ENCODE data around the gene CAPN7. TPM values are rescaled to one million over a fixed set of nuclear protein-coding genes. Genes with fewer than 3 reads are reported as not detected.

The CAPN7 gene
- total RNA-seq, 1 experiment from 2014 or later: 40.3 TPM

GRCh38 chr3:15243822-15244482 lies 37.9 kb downstream of the CAPN7 start:
- CTCF ChIA-PET: no interaction called here
- no peaks in the 10 kb centered on the region for H3K9me3 Mint-ChIP-seq (ENCODE audit: unreplicated experiment)
- H3K36me3 Mint-ChIP-seq (ENCODE audit: insufficient read depth, unreplicated experiment): peaks cover 65% of the 10 kb centered on the region
- DNase-seq: no peak
- no TSS peak for BruUV-seq (replicated peaks)
- no peak overlapping the region for H3K4me3 ChIP-seq (ENCODE audit: low read depth, low read length)
- H3K9me3 ChIP-seq: no peaks in the 10 kb centered on the region
- H3K4me3 Mint-ChIP-seq (ENCODE audit: unreplicated experiment): no peak overlapping the region
- no peaks in the 10 kb centered on the region; the same call in 1 of the 2 replicates for H3K36me3 ChIP-seq (ENCODE audit: control insufficient read depth, insufficient read depth, low read length)
- H3K4me1 ChIP-seq: peaks cover 5% of the 10 kb centered on the region
- POLR2A ChIA-PET: no interaction called here
- no peak overlapping the region for H3K27ac Mint-ChIP-seq (ENCODE audit: unreplicated experiment)
- peaks cover 25% of the 10 kb centered on the region for H3K4me1 Mint-ChIP-seq (ENCODE audit: low read depth, unreplicated experiment)
- H3K27me3 Mint-ChIP-seq (ENCODE audit: insufficient read depth, unreplicated experiment): no peaks in the 10 kb centered on the region
- no peak for TF ChIP-seq CTCF (IDR thresholded peaks at IDR 0.05; ENCODE audit: insufficient read depth in 1 of 2, low read depth in 1 of 2, low read length in 1 of 2, severe bottlenecking in 1 of 2, unreplicated experiment in 1 of 2)
- intact Hi-C loops (cut with micrococcal nuclease; ENCODE audit: unreplicated experiment): loop anchor here (10.0 kb wide), 1 partner anchor 139 kb away; no protein-coding TSS in a partner anchor
- no peaks in the 10 kb centered on the region for H3K27me3 ChIP-seq (replicated peaks; ENCODE audit: control insufficient read depth, insufficient read depth, low read length)

- Histone ChIP-seq H3K9me3 (no peaks in the 10 kb centered on the region), H3K4me3 (ENCODE audit: low read depth, low read length) (no peak overlapping the region), H3K36me3 (ENCODE audit: control insufficient read depth, insufficient read depth, low read length) (no peaks in the 10 kb centered on the region; the same call in none of the 2 replicates), H3K27me3 (replicated peaks; ENCODE audit: control insufficient read depth, insufficient read depth, low read length) (no peaks in the 10 kb centered on the region), H3K4me1 (peaks cover 5% of the 10 kb centered on the region)
- no peak for TF ChIP-seq CTCF (IDR thresholded peaks at IDR 0.05; ENCODE audit: insufficient read depth in 1 of 2, low read depth in 1 of 2, low read length in 1 of 2, severe bottlenecking in 1 of 2, unreplicated experiment in 1 of 2)
- Mint-ChIP-seq H3K36me3 (ENCODE audit: insufficient read depth, unreplicated experiment) (peaks cover 70% of the 10 kb centered on the region), H3K27ac (ENCODE audit: unreplicated experiment) (no peak overlapping the region), H3K27me3 (ENCODE audit: insufficient read depth, unreplicated experiment) (no peaks in the 10 kb centered on the region), H3K9me3 (ENCODE audit: unreplicated experiment) (no peaks in the 10 kb centered on the region), H3K4me1 (ENCODE audit: low read depth, unreplicated experiment) (peaks cover 25% of the 10 kb centered on the region), H3K4me3 (ENCODE audit: unreplicated experiment) (no peak overlapping the region)
- intact Hi-C loops (cut with micrococcal nuclease; ENCODE audit: unreplicated experiment): loop anchor here (10.0 kb wide), 1 partner anchor 141 kb away; no protein-coding TSS in a partner anchor
- CTCF ChIA-PET: interaction anchor here (0.5 kb wide), 1 partner anchor 72 kb away, joined by 7 read pairs; no protein-coding TSS in a partner anchor
- BruUV-seq (replicated peaks): no TSS peak
- POLR2A ChIA-PET: interaction anchor here (0.6 kb wide), 1 partner anchor 40 kb away, joined by 3 read pairs; the partner anchor contains the start of gene CAPN7
- DNase-seq: no peak
These were observed 40.1 kb downstream of the CAPN7 start for GRCh38 chr3:15246186-15246585.

GRCh38 chr3:15253023-15253697 lies 47.1 kb downstream of the CAPN7 start:
- no peaks in the 10 kb centered on the region for H3K27me3 ChIP-seq (replicated peaks; ENCODE audit: control insufficient read depth, insufficient read depth, low read length)
- Mint-ChIP-seq H3K4me1 (ENCODE audit: low read depth, unreplicated experiment) (no peaks in the 10 kb centered on the region), H3K4me3 (ENCODE audit: unreplicated experiment) (no peak overlapping the region), H3K27me3 (ENCODE audit: insufficient read depth, unreplicated experiment) (no peaks in the 10 kb centered on the region), H3K9me3 (ENCODE audit: unreplicated experiment) (no peaks in the 10 kb centered on the region), H3K27ac (ENCODE audit: unreplicated experiment) (no peak overlapping the region), H3K36me3 (ENCODE audit: insufficient read depth, unreplicated experiment) (peaks cover 77% of the 10 kb centered on the region)
- ChIA-PET CTCF (no interaction called here), POLR2A (no interaction called here)
- peaks cover 1% of the 10 kb centered on the region for H3K36me3 ChIP-seq (ENCODE audit: control insufficient read depth, insufficient read depth, low read length)
- no TSS peak for BruUV-seq (replicated peaks)
- H3K4me3 ChIP-seq (ENCODE audit: low read depth, low read length): no peak overlapping the region
- H3K4me1 ChIP-seq: no peaks in the 10 kb centered on the region
- TF ChIP-seq CTCF (IDR thresholded peaks at IDR 0.05; ENCODE audit: insufficient read depth in 1 of 2, low read depth in 1 of 2, low read length in 1 of 2, severe bottlenecking in 1 of 2, unreplicated experiment in 1 of 2): no peak
- intact Hi-C loops (cut with micrococcal nuclease; ENCODE audit: unreplicated experiment): no loop called here
- no peak for DNase-seq
- no peaks in the 10 kb centered on the region for H3K9me3 ChIP-seq

Data from Caco-2 (cell line).